Measurements from ENCODE around the gene SLC7A5.

SLC7A5 gene

DNA sequence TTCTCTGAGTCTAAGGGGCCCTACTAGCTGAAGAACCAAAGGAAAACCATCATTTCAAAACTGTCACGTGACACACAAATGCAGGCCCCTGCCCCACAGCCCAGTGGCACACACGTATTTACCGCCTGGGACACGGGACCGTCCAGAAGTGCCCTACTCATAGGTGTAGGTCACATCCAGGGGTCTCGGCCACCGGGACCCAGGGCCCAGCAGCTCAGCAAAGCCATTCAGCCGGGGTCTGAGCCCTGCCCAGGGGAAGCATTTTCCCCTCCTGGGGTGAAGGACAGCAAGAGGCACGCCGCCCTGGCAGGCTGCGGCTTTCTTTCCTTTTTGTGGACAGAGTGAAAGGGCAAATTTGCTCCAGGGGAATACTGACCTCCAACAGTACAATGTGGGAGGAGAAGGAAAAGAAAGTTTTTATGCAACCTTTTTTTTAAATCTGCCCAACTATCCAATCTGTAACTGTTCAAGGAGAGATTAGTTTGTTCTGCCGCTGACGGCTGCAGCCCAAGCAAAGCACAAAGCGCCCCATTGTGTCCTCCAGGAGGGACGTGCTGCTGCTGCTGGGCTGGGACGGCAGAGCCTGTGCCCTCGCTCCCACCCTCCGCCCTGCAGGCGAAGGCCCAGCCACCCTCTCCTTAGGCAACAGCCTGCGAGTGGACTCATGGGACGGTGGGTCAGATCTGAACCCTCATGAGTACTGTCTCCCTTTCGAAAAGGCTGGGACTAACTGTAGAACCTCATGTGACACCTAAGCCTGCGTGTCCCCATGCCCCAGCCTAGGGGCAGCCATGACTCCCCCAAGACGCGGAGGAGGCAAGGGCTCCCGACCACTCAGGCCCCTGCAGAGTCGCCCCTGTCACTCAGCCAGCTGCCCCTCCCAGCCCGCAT lies 21.3 kb downstream of the SLC7A5 start:
- no peaks in the 10 kb centered on the region for H3K9me3 ChIP-seq (ENCODE audit: control insufficient read depth, low read depth, low read length)
- no peaks in the 10 kb centered on the region for H3K27me3 ChIP-seq (ENCODE audit: control insufficient read depth, insufficient read depth, low read length)
- H3K4me3 ChIP-seq (ENCODE audit: low read length) = no peak overlapping the region
- H3K4me1 ChIP-seq (ENCODE audit: control insufficient read depth, low read depth, low read length) = peaks cover 7% of the 10 kb centered on the region
- H3K36me3 ChIP-seq (ENCODE audit: control insufficient read depth, low read depth, low read length) = peaks cover 33% of the 10 kb centered on the region
- no peak overlapping the region for H3K9ac ChIP-seq (ENCODE audit: low read length)
- H3K27ac ChIP-seq (ENCODE audit: low read length) = no peak overlapping the region

GRCh38 chr16:87847467-87847784 lies 21.9 kb downstream of the SLC7A5 start:
- H3K36me3 ChIP-seq (ENCODE audit: control insufficient read depth, low read depth, low read length) = peaks cover 33% of the 10 kb centered on the region
- no peaks in the 10 kb centered on the region for H3K27me3 ChIP-seq (ENCODE audit: control insufficient read depth, insufficient read depth, low read length)
- H3K4me1 ChIP-seq (ENCODE audit: control insufficient read depth, low read depth, low read length) = peaks cover under 1% of the 10 kb centered on the region
- no peak overlapping the region for H3K9ac ChIP-seq (ENCODE audit: low read length)
- H3K9me3 ChIP-seq (ENCODE audit: control insufficient read depth, low read depth, low read length) = no peaks in the 10 kb centered on the region
- no peak overlapping the region for H3K4me3 ChIP-seq (ENCODE audit: low read length)
- H3K27ac ChIP-seq (ENCODE audit: low read length) = no peak overlapping the region

GRCh38 chr16:87846705-87847466 lies 22.4 kb downstream of the SLC7A5 start:
- H3K4me1 ChIP-seq (ENCODE audit: control insufficient read depth, low read depth, low read length) = no peaks in the 10 kb centered on the region
- H3K4me3 ChIP-seq (ENCODE audit: low read length) = no peak overlapping the region
- H3K27ac ChIP-seq (ENCODE audit: low read length) = no peak overlapping the region
- no peaks in the 10 kb centered on the region for H3K9me3 ChIP-seq (ENCODE audit: control insufficient read depth, low read depth, low read length)
- H3K36me3 ChIP-seq (ENCODE audit: control insufficient read depth, low read depth, low read length) = peaks cover 38% of the 10 kb centered on the region
- no peaks in the 10 kb centered on the region for H3K27me3 ChIP-seq (ENCODE audit: control insufficient read depth, insufficient read depth, low read length)
- H3K9ac ChIP-seq (ENCODE audit: low read length) = no peak overlapping the region

DNA sequence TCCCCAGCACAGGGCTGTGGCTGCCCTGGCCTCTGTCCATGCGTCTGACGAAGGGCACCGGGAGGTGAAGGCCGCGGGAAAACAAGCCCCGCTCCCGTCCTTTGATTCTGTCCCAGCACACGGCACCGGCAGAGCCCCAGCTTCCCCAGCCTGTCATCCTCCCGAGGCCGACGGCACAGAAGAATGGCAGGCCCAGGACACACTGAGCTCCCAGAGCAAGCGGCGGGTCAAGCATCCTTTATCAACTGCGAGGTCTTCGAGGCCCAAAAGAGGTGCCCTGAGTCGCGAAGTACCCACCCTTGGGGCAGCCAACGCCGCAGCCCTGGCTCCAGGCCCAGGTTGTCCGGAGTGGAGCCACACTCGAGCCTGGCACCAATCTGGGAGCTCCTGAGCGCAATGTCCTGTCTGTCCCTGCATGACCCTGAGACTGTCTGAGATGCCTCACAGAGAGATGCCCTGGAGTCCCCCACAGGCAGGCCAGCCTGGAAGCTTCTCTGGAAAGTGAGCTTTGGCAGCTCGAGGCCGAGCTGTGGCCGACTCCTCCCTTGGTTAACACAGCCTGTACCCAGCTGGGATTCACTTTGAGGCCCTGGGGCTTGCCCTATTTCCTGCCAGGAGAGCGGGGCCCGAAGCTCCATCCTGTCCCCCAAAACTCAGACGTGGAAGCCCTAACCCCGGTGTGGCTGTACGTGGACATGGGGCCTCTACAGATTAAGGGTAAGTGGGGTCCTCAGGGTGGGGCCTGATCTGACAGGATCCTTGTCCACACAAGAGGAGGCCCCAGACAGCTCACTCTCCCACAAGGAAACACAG lies 23.3 kb downstream of the SLC7A5 start:
- no peak overlapping the region for H3K4me3 ChIP-seq (ENCODE audit: low read length)
- peaks cover 39% of the 10 kb centered on the region for H3K36me3 ChIP-seq (ENCODE audit: control insufficient read depth, low read depth, low read length)
- H3K27ac ChIP-seq (ENCODE audit: low read length) = no peak overlapping the region
- H3K27me3 ChIP-seq (ENCODE audit: control insufficient read depth, insufficient read depth, low read length) = no peaks in the 10 kb centered on the region
- no peak overlapping the region for H3K9ac ChIP-seq (ENCODE audit: low read length)
- no peaks in the 10 kb centered on the region for H3K4me1 ChIP-seq (ENCODE audit: control insufficient read depth, low read depth, low read length)
- H3K9me3 ChIP-seq (ENCODE audit: control insufficient read depth, low read depth, low read length) = no peaks in the 10 kb centered on the region

- H3K27ac ChIP-seq (ENCODE audit: low read length) = no peak overlapping the region
- H3K4me1 ChIP-seq (ENCODE audit: control insufficient read depth, low read depth, low read length) = no peaks in the 10 kb centered on the region
- H3K9me3 ChIP-seq (ENCODE audit: control insufficient read depth, low read depth, low read length) = no peaks in the 10 kb centered on the region
- peaks cover 41% of the 10 kb centered on the region for H3K36me3 ChIP-seq (ENCODE audit: control insufficient read depth, low read depth, low read length)
- H3K4me3 ChIP-seq (ENCODE audit: low read length) = no peak overlapping the region
- no peak overlapping the region for H3K9ac ChIP-seq (ENCODE audit: low read length)
- no peaks in the 10 kb centered on the region for H3K27me3 ChIP-seq (ENCODE audit: control insufficient read depth, insufficient read depth, low read length)
Measured at GRCh38 chr16:87845213-87845612, 24.1 kb downstream of the SLC7A5 start.

DNA sequence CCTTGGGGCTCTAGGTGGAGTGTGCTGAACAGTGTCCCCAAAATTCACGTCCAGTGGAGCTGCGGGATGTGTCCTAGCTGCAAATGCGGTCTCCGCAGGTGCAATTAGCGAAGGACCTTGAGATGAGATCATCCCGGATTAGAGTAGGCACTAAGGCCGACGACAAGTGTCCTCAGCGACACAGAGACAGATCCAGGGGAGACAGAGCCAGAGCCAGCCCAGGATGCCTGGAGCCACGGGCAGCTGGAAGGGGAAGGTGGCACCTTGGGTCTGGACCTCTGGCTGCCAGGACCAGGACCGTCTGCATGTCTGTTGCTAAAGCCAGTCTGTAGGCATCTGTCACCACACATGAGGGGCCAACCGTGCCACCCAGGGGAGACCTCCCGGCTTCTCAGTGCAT lies 24.5 kb downstream of the SLC7A5 start:
- Histone ChIP-seq H3K9me3 (ENCODE audit: control insufficient read depth, low read depth, low read length) (no peaks in the 10 kb centered on the region), H3K36me3 (ENCODE audit: control insufficient read depth, low read depth, low read length) (peaks cover 38% of the 10 kb centered on the region), H3K9ac (ENCODE audit: low read length) (no peak overlapping the region), H3K4me3 (ENCODE audit: low read length) (no peak overlapping the region), H3K27me3 (ENCODE audit: control insufficient read depth, insufficient read depth, low read length) (no peaks in the 10 kb centered on the region), H3K27ac (ENCODE audit: low read length) (no peak overlapping the region), H3K4me1 (ENCODE audit: control insufficient read depth, low read depth, low read length) (no peaks in the 10 kb centered on the region)

GRCh38 chr16:87844120-87844733 lies 25.1 kb downstream of the SLC7A5 start:
- Histone ChIP-seq H3K9me3 (ENCODE audit: control insufficient read depth, low read depth, low read length) (no peaks in the 10 kb centered on the region), H3K9ac (ENCODE audit: low read length) (no peak overlapping the region), H3K4me1 (ENCODE audit: control insufficient read depth, low read depth, low read length) (no peaks in the 10 kb centered on the region), H3K4me3 (ENCODE audit: low read length) (no peak overlapping the region), H3K27me3 (ENCODE audit: control insufficient read depth, insufficient read depth, low read length) (no peaks in the 10 kb centered on the region), H3K27ac (ENCODE audit: low read length) (no peak overlapping the region), H3K36me3 (ENCODE audit: control insufficient read depth, low read depth, low read length) (peaks cover 34% of the 10 kb centered on the region)

DNA sequence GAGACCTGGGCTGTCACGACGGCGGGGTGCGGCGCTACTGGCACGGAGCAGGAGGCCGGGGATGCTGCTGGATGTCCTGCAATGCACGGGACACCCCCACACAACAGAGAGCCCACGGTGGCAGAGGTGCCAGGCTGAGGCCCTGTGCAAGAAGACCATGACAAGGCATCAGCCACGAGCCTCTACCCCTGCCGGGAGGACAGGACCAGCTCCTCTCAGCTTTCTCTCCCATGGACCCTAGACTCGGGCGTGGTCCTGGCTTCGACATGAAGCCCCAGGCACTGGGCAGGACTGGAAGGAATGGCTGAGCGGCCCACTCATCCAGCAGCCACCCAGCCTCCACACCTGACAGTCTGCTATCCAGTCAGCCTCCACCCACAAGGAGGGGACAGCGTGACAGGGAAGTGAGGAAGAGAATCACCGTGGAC lies 25.6 kb downstream of the SLC7A5 start:
- Histone ChIP-seq H3K36me3 (ENCODE audit: control insufficient read depth, low read depth, low read length) (peaks cover 33% of the 10 kb centered on the region), H3K9ac (ENCODE audit: low read length) (no peak overlapping the region), H3K4me3 (ENCODE audit: low read length) (no peak overlapping the region), H3K9me3 (ENCODE audit: control insufficient read depth, low read depth, low read length) (no peaks in the 10 kb centered on the region), H3K27ac (ENCODE audit: low read length) (no peak overlapping the region), H3K4me1 (ENCODE audit: control insufficient read depth, low read depth, low read length) (no peaks in the 10 kb centered on the region), H3K27me3 (ENCODE audit: control insufficient read depth, insufficient read depth, low read length) (no peaks in the 10 kb centered on the region)

DNA sequence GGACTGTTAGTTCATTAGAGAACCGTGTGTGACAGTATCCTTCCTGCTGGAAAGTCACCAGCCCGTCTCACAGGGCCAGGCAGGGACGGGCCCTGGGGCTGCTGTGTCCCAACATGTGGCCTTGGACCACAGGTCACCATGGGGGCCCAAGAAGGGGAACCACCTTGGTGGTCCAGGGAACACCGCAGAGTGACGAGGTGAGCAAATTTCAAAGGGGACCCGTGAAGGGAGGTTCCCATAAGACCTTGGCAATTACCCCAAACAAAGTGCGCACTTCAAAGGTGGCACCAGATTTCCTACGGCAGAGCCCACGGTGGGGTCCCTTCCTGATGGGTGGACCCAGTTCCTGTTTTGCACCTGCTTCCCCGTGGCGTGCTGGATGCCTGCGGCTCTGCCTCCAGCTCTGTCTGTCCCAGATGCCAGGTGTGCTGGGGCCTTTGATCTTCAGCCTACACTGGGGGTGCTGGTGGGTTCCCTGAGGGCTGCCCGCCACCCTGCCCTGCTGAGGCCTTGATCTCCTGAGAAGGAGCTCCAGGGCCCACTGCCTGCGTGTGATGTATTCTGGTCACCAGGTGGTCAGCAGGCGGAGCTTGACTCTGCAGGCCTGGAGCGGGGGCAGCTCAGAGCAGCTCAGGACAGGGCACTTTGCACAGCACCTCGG lies 27.0 kb downstream of the SLC7A5 start:
- Histone ChIP-seq H3K4me1 (ENCODE audit: control insufficient read depth, low read depth, low read length) (no peaks in the 10 kb centered on the region), H3K36me3 (ENCODE audit: control insufficient read depth, low read depth, low read length) (peaks cover 40% of the 10 kb centered on the region), H3K27ac (ENCODE audit: low read length) (no peak overlapping the region), H3K27me3 (ENCODE audit: control insufficient read depth, insufficient read depth, low read length) (no peaks in the 10 kb centered on the region), H3K4me3 (ENCODE audit: low read length) (no peak overlapping the region), H3K9me3 (ENCODE audit: control insufficient read depth, low read depth, low read length) (no peaks in the 10 kb centered on the region), H3K9ac (ENCODE audit: low read length) (no peak overlapping the region)

DNA sequence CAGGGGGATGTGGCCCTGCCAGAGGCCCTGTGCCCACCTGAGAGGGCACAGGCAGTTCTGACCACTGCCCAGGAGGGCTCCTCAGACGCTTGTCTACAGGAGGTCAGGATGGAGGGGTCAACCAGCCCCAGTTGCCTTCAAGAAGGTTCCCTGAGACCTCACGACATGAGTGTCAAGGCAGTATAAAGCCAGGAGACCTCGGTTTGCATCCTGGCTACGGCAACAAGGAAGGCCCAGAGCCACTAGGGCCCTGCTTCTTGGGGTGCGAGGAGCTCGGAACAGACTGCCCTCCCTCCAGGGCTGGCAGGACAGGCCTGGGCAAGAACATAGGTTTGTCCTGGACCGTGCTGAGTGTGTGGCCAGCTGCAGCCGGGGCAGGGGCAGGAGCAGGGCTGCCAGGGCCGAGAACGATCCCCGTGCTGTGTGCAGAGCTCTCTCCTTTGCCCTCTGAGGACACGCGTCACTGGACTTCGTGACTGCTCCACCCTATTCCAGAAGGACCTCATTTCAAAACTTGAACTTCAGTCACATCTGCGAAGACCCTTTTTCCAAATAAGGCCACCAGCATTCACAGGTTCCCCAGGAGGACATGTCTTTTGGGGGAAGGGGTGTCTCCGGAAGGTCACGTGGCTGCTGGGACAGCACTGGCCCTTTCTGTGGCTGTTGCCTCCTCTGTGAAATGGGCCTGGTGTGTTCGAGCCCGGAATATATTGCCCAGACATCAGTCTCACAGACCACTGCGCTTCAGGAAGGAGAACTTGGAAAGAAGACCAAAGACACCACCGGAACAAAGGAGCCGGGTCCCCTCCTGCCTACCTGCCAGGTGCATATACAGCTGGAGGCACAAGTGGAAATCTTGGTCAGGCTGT lies 27.7 kb downstream of the SLC7A5 start:
- H3K36me3 ChIP-seq (ENCODE audit: control insufficient read depth, low read depth, low read length) = peaks cover 47% of the 10 kb centered on the region
- no peak overlapping the region for H3K9ac ChIP-seq (ENCODE audit: low read length)
- H3K27me3 ChIP-seq (ENCODE audit: control insufficient read depth, insufficient read depth, low read length) = no peaks in the 10 kb centered on the region
- no peak overlapping the region for H3K4me3 ChIP-seq (ENCODE audit: low read length)
- no peak overlapping the region for H3K27ac ChIP-seq (ENCODE audit: low read length)
- H3K4me1 ChIP-seq (ENCODE audit: control insufficient read depth, low read depth, low read length) = no peaks in the 10 kb centered on the region
- H3K9me3 ChIP-seq (ENCODE audit: control insufficient read depth, low read depth, low read length) = no peaks in the 10 kb centered on the region
